ENCODE data around the gene IGHMBP2. TPM values are rescaled to one million over a fixed set of nuclear protein-coding genes. Genes with fewer than 3 reads are reported as not detected.

Gene IGHMBP2
- polyA plus RNA-seq, 1 donor = 20.6 TPM

- DNase-seq = no peak
These were observed 78.4 kb downstream of the IGHMBP2 start for GRCh38 chr11:68982134-68982533.

- no peak for DNase-seq
These were observed 80.1 kb downstream of the IGHMBP2 start for GRCh38 chr11:68983801-68984200.

GRCh38 chr11:68987211-68987610, 83.5 kb downstream of the IGHMBP2 start:
- no peak for DNase-seq

- no peak for DNase-seq
These were observed 84.8 kb downstream of the IGHMBP2 start for GRCh38 chr11:68988491-68988890.

Other genes starting within 250 kb of the IGHMBP2 start
- 0.23 TPM for gene GAL, start 219.3 kb upstream of the IGHMBP2 start, polyA plus RNA-seq (ENCODE audit: insufficient read length)
- gene TESMIN, start 152.4 kb upstream of the IGHMBP2 start, polyA plus RNA-seq (ENCODE audit: insufficient read length) = 19.3 TPM
- 43.0 TPM for gene CPT1A, start 62.0 kb upstream of the IGHMBP2 start, polyA plus RNA-seq (ENCODE audit: insufficient read length)
- gene MRPL21, start 59 bp upstream of the IGHMBP2 start, polyA plus RNA-seq (ENCODE audit: insufficient read length) = 61.2 TPM
- not detected for gene MRGPRD, start 77.1 kb downstream of the IGHMBP2 start, polyA plus RNA-seq (ENCODE audit: insufficient read length)
- 18.9 TPM for gene MRGPRF, start 109.4 kb downstream of the IGHMBP2 start, polyA plus RNA-seq (ENCODE audit: insufficient read length)
- gene TPCN2, start 145.0 kb downstream of the IGHMBP2 start, polyA plus RNA-seq (ENCODE audit: insufficient read length) = 17.3 TPM

Measured in left kidney (tissue), 2 donors.